OCI-LY3 (cell line): ENCODE results near the gene IL21R.

ENCODE experiments used
- H2AFZ ChIP-seq: fragments of 200-600, 300-600 bp; shearing (Covaris generic); 2 replicates; pipeline ENCODE4 v1.6.0; 2014; ENCODE audit warnings: antibody characterized with exemption, low read depth, low read length
- H3K27ac ChIP-seq: fragments of 200-600, 300-600 bp; sonication (generic); 2 replicates; pipeline ENCODE4 v1.5.1; 2014; ENCODE audit warnings: mild to moderate bottlenecking, low read length, moderate library complexity, mixed read lengths
- H3K27me3 ChIP-seq: fragments of 200-600, 300-600 bp; sonication (generic); 2 replicates; pipeline ENCODE4 v1.6.1; 2014; ENCODE audit warnings: low read depth, low read length, mixed read lengths
- H3K36me3 ChIP-seq: fragments of 200-600, 300-600 bp; sonication (generic); replicated peaks from 2 replicates; pipeline ENCODE3; 2014; ENCODE audit warnings: low read depth, low read length, mixed read lengths
- H3K4me1 ChIP-seq: fragments of 300-600, 200-600 bp; sonication (generic); 2 replicates; pipeline ENCODE4 v1.6.1; 2014; ENCODE audit warnings: low read length, mixed read lengths
- H3K4me2 ChIP-seq: fragments of 200-600, 300-600 bp; sonication (generic); 2 replicates; pipeline ENCODE4 v1.6.1; 2014; ENCODE audit warnings: low read length, mixed read lengths
- H3K4me3 ChIP-seq: fragments of 300-600, 200-600 bp; sonication (generic); 2 replicates; pipeline ENCODE4 v1.5.1; 2014; ENCODE audit warnings: antibody characterized with exemption, mild to moderate bottlenecking, low read length, moderate library complexity
- H3K79me2 ChIP-seq: fragments of 300-600, 200-600 bp; shearing (Covaris generic); 2 replicates; pipeline ENCODE4 v1.6.1; 2014; ENCODE audit warnings: mild to moderate bottlenecking, low read length, mixed read lengths
- H3K9ac ChIP-seq: fragments of 300-600, 200-600 bp; shearing (Covaris generic); 2 replicates; pipeline ENCODE4 v1.6.0; 2014; ENCODE audit warnings: mild to moderate bottlenecking, low read length, moderate library complexity
- H3K9me3 ChIP-seq: fragments of 200-600, 300-600 bp; shearing (Covaris generic); 2 replicates; pipeline ENCODE4 v1.6.1; 2014; ENCODE audit warnings: low read length, mixed read lengths; ENCODE audit not compliant: insufficient read depth
- H4K20me1 ChIP-seq: fragments of 200-600, 300-600 bp; sonication (generic); 2 replicates; pipeline ENCODE4 v1.6.1; 2016; ENCODE audit warnings: low read length, mixed read lengths; ENCODE audit not compliant: insufficient read depth
- CTCF ChIP-seq: fragments of 200-600, 300-600 bp; sonication (generic); IDR thresholded peaks from 2 replicates; pipeline ENCODE4 v1.5.1; 2014; ENCODE audit warnings: antibody characterized with exemption, low read length, low read depth
- EZH2phosphoT487 ChIP-seq: fragments of 200-600 bp; shearing (Covaris generic); IDR thresholded peaks from 2 replicates; pipeline ENCODE4 v1.6.1; 2018; ENCODE audit warnings: antibody characterized with exemption, mixed run types, low read depth

The IL21R gene

DNA sequence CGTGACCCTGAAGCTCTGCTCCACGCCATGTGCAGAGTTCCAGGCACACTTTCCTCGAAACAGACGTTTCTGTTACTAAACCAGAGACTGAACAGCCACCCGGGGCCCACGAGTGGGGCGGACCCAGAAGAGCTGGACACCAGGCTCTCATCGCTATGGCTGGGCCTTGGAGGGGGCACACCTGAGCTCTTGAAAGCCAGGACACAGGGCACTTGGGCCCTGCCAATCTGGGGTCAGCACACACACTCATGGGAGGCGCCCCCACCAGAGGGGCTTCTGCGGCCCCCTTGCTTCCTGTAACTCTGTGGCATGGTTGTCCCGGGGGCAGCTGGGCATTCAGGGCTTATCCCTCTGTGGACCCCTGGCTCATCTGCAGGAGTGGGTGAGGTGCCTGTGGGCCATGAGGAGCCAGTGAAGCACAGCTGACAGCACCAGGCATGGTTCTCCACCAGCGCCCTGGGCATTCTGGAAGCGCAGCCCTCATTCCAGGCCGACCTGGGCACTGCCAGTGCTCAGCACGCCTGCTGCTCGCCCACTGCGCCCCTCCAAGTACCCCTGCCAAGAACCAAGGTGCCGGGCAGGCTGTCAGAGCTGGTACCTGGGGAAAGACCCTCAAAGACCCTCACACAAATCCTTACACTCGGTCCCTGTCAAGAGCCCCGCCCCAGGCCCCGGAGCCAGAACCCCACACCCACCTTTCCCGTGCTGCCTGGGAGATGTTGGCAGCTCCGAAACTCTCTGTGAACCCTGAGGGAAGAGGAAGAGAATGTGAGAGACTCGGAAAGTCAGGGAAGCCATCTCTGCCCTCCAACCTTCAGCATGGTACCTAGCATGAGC is 61.1 kb downstream of the IL21R start:
- peaks cover 35% of the 10 kb centered on the region for H3K36me3 ChIP-seq
- H3K27ac ChIP-seq: no peak overlapping the region
- H3K9me3 ChIP-seq: no peaks in the 10 kb centered on the region
- H3K4me2 ChIP-seq: no peak overlapping the region
- H3K27me3 ChIP-seq: no peaks in the 10 kb centered on the region
- TF ChIP-seq CTCF: no peak
- no peak for TF ChIP-seq EZH2phosphoT487
- peaks cover 12% of the 10 kb centered on the region for H3K4me1 ChIP-seq
- H4K20me1 ChIP-seq: no peaks in the 10 kb centered on the region
- no peaks in the 10 kb centered on the region for H3K79me2 ChIP-seq
- H3K9ac ChIP-seq: no peak overlapping the region
- H2AFZ ChIP-seq: no peak overlapping the region
- H3K4me3 ChIP-seq: no peak overlapping the region

DNA sequence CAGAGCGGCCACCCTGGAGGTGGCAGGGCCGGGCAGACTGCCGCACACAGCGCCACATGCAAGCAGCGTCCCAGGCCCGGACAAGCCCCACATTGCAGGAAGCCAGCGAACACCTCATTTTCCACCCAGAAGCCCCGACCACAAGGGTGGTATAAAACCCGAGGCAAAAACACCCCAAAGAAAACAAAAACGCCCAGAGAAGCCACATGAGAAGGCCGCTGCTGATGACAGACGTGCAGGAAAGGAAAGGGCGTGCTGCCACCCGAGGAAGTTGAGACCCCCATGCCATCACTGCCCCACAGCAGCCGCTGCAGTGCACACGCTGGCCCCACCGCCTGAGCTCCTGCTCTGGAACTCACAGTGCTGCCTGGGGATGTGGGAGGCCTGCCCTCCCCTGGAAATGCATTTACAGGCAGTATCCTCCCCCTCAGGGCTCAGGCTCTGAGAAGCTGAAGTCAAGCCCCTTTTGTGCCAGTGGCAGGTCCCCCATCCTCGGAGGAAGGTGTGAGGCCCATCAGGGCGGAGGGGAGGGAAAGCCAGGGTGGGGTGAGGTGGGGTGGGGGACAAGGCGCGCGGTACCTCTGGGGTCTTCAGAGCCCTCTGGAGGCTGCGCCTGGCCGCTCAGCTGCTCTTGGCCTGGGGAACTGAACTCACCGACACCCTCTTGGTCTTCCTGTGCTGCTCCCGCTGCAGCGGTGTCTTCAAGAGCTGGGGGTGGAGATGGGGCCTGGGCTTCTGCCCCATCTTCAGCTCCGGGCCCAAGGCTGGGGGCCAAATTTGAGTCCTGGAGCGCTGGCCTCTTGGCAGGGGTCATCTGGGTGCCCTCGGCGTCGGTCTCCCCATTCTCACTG is 62.0 kb downstream of the IL21R start:
- Histone ChIP-seq H3K4me2 (no peak overlapping the region), H3K79me2 (no peaks in the 10 kb centered on the region), H2AFZ (no peak overlapping the region), H3K36me3 (peaks cover 39% of the 10 kb centered on the region), H4K20me1 (no peaks in the 10 kb centered on the region), H3K9me3 (no peaks in the 10 kb centered on the region), H3K9ac (no peak overlapping the region), H3K27ac (no peak overlapping the region), H3K4me3 (no peak overlapping the region), H3K4me1 (peaks cover 12% of the 10 kb centered on the region), H3K27me3 (no peaks in the 10 kb centered on the region)
- TF ChIP-seq EZH2phosphoT487 (no peak), CTCF (no peak)

GRCh38 chr16:27464626-27465482 is 62.9 kb downstream of the IL21R start:
- TF ChIP-seq EZH2phosphoT487 (no peak), CTCF (no peak)
- no peak overlapping the region for H3K27ac ChIP-seq
- H4K20me1 ChIP-seq: no peaks in the 10 kb centered on the region
- peaks cover 44% of the 10 kb centered on the region for H3K36me3 ChIP-seq
- H3K4me2 ChIP-seq: no peak overlapping the region
- H3K79me2 ChIP-seq: no peaks in the 10 kb centered on the region
- H3K4me3 ChIP-seq: no peak overlapping the region
- H3K4me1 ChIP-seq: peaks cover 12% of the 10 kb centered on the region
- no peak overlapping the region for H3K9ac ChIP-seq
- H3K9me3 ChIP-seq: no peaks in the 10 kb centered on the region
- no peak overlapping the region for H2AFZ ChIP-seq
- no peaks in the 10 kb centered on the region for H3K27me3 ChIP-seq
